Activated T-helper 17 cell treated with anti-CD3 and anti-CD28 coated beads, Interleukin-2, amount 50 U/mL, for 72 hours (primary cell): ENCODE measurements around the gene MICAL3. TPM values are rescaled to one million over a fixed set of nuclear protein-coding genes. Genes with fewer than 3 reads are reported as not detected.
A peak's percentile ranks its signal among the peaks of the same experiment; 100 is the strongest.
"Not testable (repeated sequence)": the region's sequence is repeated elsewhere in the genome, so short reads cannot be mapped to it uniquely, and the experiment has no call there.

Source experiments
- ATAC-seq: fragments of 150-1000 bp; cut with Tn5 transposase; replicated peaks from 2 replicates; pipeline ENCODE4 v1.10.0; 2021; ENCODE audit warnings: mild to moderate bottlenecking, moderate library complexity
- H3K27ac Mint-ChIP-seq: one replicate; pipeline ENCODE4 v1.8.0; 2022; ENCODE audit warnings: mixed read lengths
- H3K27me3 Mint-ChIP-seq: one replicate; pipeline ENCODE4 v1.8.0; 2022; ENCODE audit warnings: mixed read lengths
- H3K36me3 Mint-ChIP-seq: one replicate; pipeline ENCODE4 v1.8.0; 2022; ENCODE audit warnings: low read depth, mild to moderate bottlenecking, mixed read lengths
- H3K4me1 Mint-ChIP-seq: one replicate; pipeline ENCODE4 v1.8.0; 2022; ENCODE audit warnings: mixed read lengths
- H3K4me3 Mint-ChIP-seq: one replicate; pipeline ENCODE4 v1.8.0; 2022; ENCODE audit warnings: mild to moderate bottlenecking, mixed read lengths
- H3K9me3 Mint-ChIP-seq: one replicate; pipeline ENCODE4 v1.8.0; 2022; ENCODE audit warnings: mixed read lengths
- total RNA-seq, 2 donors: library from RNA; stranded (reverse); gene quantifications; one replicate each; pipeline ENCODE4 v1.2.3, GENCODE V29; 2022

MICAL3 gene
- total RNA-seq, 2 donors from 2014 or later: 28.7 to 38.5 TPM

- H3K36me3 Mint-ChIP-seq: no peaks in the 10 kb centered on the region
- no peak overlapping the region for H3K4me3 Mint-ChIP-seq
- no peaks in the 10 kb centered on the region for H3K9me3 Mint-ChIP-seq
- H3K4me1 Mint-ChIP-seq: peaks cover under 1% of the 10 kb centered on the region
- no peak for ATAC-seq
- peaks cover 9% of the 10 kb centered on the region for H3K27me3 Mint-ChIP-seq
- no peak overlapping the region for H3K27ac Mint-ChIP-seq
These were observed 5.4 kb upstream of the MICAL3 start for GRCh38 chr22:18029686-18030267.

DNA sequence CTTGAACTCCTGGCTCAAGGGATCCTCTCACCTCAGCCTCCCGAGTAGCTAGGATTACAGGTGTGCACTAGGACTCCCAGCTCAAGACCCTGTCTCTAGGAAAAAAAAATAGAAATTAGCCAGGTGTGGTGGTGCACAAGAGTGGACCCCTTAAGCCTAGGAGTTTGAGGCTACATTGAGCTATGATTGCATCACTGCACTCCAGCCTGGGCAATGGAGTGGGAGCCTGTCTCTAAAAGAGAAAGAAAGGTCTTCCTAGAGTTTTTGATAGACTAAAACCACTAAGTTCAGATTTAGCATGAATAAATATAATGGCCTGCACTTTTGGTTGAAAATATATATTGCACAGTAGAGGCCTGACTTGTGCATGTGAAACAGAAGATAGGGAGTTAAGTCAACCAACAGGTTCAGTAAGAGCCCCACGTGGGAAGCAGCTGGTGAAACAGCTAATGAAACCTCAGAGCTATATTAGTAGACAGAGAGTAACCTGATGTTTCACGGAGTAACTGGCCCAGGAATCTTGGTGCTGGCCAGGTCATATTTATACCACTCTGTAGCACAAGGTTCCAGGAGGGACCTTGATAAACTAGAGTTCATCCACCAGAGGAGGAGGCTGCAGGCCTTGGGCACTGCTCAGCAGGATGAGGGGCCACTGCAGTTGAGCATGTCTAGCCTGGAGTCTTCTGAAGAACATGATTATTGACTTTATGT, 4.6 kb upstream of the MICAL3 start:
- H3K27ac Mint-ChIP-seq: no peak overlapping the region
- no peak for ATAC-seq
- no peaks in the 10 kb centered on the region for H3K9me3 Mint-ChIP-seq
- no peaks in the 10 kb centered on the region for H3K36me3 Mint-ChIP-seq
- H3K4me1 Mint-ChIP-seq: peaks cover 4% of the 10 kb centered on the region
- H3K27me3 Mint-ChIP-seq: peaks cover 12% of the 10 kb centered on the region
- H3K4me3 Mint-ChIP-seq: no peak overlapping the region

DNA sequence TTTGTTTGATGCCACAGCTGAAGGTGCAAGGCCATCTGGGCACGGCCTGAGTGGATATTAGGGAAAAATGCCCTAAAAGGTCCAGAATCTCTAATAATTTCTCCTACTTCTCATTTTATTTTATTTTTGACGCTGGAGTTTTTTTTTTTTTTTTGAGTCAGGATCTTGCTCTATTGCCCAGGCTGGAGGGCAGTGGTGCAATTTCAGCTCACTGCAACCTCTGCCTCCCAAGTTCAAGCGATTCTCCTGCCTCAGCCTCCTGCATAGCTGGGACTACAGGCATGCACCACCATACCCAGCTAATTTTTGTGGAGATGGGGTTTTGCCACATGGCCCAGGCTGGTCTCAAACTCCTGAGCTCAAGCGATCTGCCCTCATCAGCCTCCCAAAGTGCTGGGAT, 1.5 kb upstream of the MICAL3 start:
- H3K36me3 Mint-ChIP-seq, H3K4me3 Mint-ChIP-seq, H3K27ac Mint-ChIP-seq, H3K9me3 Mint-ChIP-seq, ATAC-seq, H3K4me1 Mint-ChIP-seq: not testable (repeated sequence)
- H3K27me3 Mint-ChIP-seq: peaks cover 23% of the 10 kb centered on the region

- no peak for ATAC-seq
- Mint-ChIP-seq H3K4me1 (peaks cover 8% of the 10 kb centered on the region), H3K36me3 (no peaks in the 10 kb centered on the region), H3K9me3 (no peaks in the 10 kb centered on the region), H3K27ac (no peak overlapping the region), H3K4me3 (peak overlapping the region; percentile 84), H3K27me3 (peaks cover 23% of the 10 kb centered on the region)
These were observed 777 bp upstream of the MICAL3 start for GRCh38 chr22:18024956-18025720.

- H3K9me3 Mint-ChIP-seq: no peaks in the 10 kb centered on the region
- H3K4me3 Mint-ChIP-seq: peak overlapping the region; percentile 84
These were observed 669 bp downstream of the MICAL3 start for GRCh38 chr22:18023509-18024275.

GRCh38 chr22:18022876-18023275, 1.5 kb downstream of the MICAL3 start:
- H3K36me3 Mint-ChIP-seq: no peaks in the 10 kb centered on the region
- peaks cover 8% of the 10 kb centered on the region for H3K4me1 Mint-ChIP-seq
- peak overlapping the region; percentile 84 for H3K4me3 Mint-ChIP-seq

More at GRCh38 chr22:18023509-18024275, 669 bp downstream of the MICAL3 start:
- ATAC-seq: peak; percentile 45
- H3K27ac Mint-ChIP-seq: no peak overlapping the region
- no peaks in the 10 kb centered on the region for H3K36me3 Mint-ChIP-seq
- peaks cover 23% of the 10 kb centered on the region for H3K27me3 Mint-ChIP-seq
- peaks cover 8% of the 10 kb centered on the region for H3K4me1 Mint-ChIP-seq

GRCh38 chr22:18021431-18021830, 2.9 kb downstream of the MICAL3 start:
- Mint-ChIP-seq H3K4me3 (no peak overlapping the region), H3K27ac (no peak overlapping the region), H3K27me3 (peaks cover 18% of the 10 kb centered on the region), H3K36me3 (no peaks in the 10 kb centered on the region), H3K4me1 (peaks cover 8% of the 10 kb centered on the region), H3K9me3 (no peaks in the 10 kb centered on the region)
- no peak for ATAC-seq

More at GRCh38 chr22:18022876-18023275, 1.5 kb downstream of the MICAL3 start:
- no peak overlapping the region for H3K27ac Mint-ChIP-seq
- ATAC-seq: no peak
- peaks cover 23% of the 10 kb centered on the region for H3K27me3 Mint-ChIP-seq
- no peaks in the 10 kb centered on the region for H3K9me3 Mint-ChIP-seq

GRCh38 chr22:18020743-18021142, 3.6 kb downstream of the MICAL3 start:
- H3K27ac Mint-ChIP-seq, H3K36me3 Mint-ChIP-seq, ATAC-seq, H3K4me1 Mint-ChIP-seq, H3K9me3 Mint-ChIP-seq, H3K4me3 Mint-ChIP-seq: not testable (repeated sequence)
- H3K27me3 Mint-ChIP-seq: peaks cover 18% of the 10 kb centered on the region

- Mint-ChIP-seq H3K4me3 (no peak overlapping the region), H3K27ac (no peak overlapping the region), H3K4me1 (no peaks in the 10 kb centered on the region), H3K27me3 (no peaks in the 10 kb centered on the region), H3K36me3 (no peaks in the 10 kb centered on the region), H3K9me3 (no peaks in the 10 kb centered on the region)
- ATAC-seq: no peak
These were observed 10.4 kb downstream of the MICAL3 start for GRCh38 chr22:18013947-18014346.

DNA sequence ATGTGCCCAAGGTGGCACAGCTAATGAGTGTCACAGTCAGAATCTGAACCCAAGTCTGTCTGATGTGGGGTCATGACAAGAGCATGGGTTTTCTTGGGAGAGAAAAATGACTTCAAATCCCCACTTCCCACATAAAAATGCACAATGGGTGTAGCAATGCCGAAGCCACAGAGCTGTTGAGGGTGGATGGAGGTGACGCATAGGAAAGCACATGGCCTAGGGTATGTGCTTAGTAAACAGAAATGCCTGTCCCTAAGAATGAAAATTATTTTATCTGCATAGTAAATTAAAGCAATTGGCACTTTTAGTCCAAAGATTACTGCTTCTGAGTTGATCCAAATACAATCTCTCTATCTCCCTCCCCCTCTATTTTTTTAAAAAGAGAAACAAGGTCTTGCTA, 10.9 kb downstream of the MICAL3 start:
- Mint-ChIP-seq H3K4me1 (no peaks in the 10 kb centered on the region), H3K27ac (no peak overlapping the region), H3K27me3 (no peaks in the 10 kb centered on the region), H3K4me3 (no peak overlapping the region), H3K36me3 (no peaks in the 10 kb centered on the region), H3K9me3 (no peaks in the 10 kb centered on the region)
- ATAC-seq: no peak

DNA sequence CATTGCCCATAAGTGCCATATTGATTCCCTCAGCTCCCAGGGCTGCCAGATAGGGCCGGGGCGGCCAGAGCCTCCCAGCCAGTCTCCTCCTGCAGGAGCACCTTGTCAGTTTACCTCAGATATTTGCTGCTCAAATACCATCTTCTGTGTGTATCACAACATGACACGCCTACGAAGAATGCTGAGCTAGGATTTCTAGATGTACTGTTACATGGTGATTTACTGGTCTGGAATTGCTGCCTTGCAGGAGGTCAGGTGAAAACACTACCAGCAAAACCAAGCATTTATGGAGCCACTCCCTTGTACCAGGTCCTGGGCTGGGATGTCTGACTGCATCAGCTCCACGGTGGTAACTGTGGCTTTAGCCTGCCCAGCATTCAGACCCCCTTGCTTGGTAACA, 11.8 kb downstream of the MICAL3 start:
- Mint-ChIP-seq H3K4me1 (no peaks in the 10 kb centered on the region), H3K36me3 (no peaks in the 10 kb centered on the region), H3K27ac (no peak overlapping the region), H3K9me3 (no peaks in the 10 kb centered on the region), H3K27me3 (no peaks in the 10 kb centered on the region), H3K4me3 (no peak overlapping the region)
- ATAC-seq: no peak

GRCh38 chr22:18010266-18010665, 14.1 kb downstream of the MICAL3 start:
- Mint-ChIP-seq H3K27me3 (no peaks in the 10 kb centered on the region), H3K36me3 (no peaks in the 10 kb centered on the region), H3K4me3 (no peak overlapping the region), H3K9me3 (no peaks in the 10 kb centered on the region), H3K4me1 (no peaks in the 10 kb centered on the region), H3K27ac (no peak overlapping the region)
- ATAC-seq: no peak

DNA sequence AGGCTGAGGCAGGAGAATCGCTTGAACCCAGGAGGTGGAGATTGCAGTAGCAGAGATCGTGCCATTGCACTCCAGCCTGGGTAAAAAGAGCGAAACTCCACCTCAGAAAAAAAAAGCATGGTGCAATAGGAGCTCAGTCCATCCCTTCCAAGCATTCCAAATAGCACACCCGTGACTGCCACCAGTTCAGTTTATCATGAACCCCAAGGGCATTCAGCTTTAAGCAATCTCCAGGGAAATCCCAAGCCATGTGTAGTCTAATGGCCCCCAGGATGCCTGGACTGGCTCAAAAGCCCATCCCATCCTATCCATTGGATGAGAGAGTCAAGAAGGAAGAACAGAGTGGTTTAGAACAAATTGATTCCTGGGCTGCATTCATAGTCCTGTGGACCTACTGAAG, 16.2 kb downstream of the MICAL3 start:
- no peaks in the 10 kb centered on the region for H3K27me3 Mint-ChIP-seq
- no peaks in the 10 kb centered on the region for H3K4me1 Mint-ChIP-seq
- no peak overlapping the region for H3K4me3 Mint-ChIP-seq
- ATAC-seq: no peak
- H3K9me3 Mint-ChIP-seq: no peaks in the 10 kb centered on the region
- H3K36me3 Mint-ChIP-seq: no peaks in the 10 kb centered on the region
- no peak overlapping the region for H3K27ac Mint-ChIP-seq

DNA sequence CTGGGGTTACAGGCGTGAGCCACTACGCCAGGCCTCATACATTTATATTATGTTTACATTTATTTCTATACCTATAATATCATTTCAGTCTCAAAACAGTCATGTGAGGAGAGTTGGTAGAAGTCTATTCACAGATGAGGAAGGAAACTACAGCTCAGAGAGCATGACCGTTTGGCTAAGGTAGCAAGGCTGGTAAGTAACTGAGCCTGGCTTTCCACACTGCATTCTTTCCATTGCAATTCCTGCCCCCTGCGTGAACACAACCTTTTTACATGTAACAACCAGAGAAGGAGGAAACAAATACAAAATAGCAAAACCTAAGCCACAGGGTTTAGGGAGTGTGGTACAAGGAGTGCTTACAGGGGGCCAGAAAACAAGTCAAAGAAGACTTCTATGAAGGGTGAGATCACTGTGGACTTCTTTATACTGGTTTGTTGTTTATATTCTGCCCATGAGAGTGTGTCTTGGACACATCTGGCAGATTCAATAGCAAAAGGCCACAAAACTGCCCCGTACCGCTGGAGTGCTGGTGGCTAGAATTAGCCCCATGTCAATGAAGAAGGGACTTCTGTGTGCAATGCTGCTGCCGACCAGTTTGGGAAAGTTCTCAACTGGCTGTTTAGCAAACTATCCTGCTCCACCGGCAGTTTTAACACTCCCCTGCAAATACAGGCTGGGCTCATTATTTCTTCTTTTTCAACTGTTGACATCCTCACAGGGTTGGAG, 19.0 kb downstream of the MICAL3 start:
- Mint-ChIP-seq H3K27me3 (no peaks in the 10 kb centered on the region), H3K4me3 (no peak overlapping the region), H3K36me3 (peaks cover 5% of the 10 kb centered on the region), H3K9me3 (no peaks in the 10 kb centered on the region), H3K27ac (no peak overlapping the region), H3K4me1 (peaks cover 6% of the 10 kb centered on the region)
- ATAC-seq: no peak
